IMR-90 (cell line): Measurements from ENCODE around the gene LIG1. TPM values are rescaled to one million over a fixed set of nuclear protein-coding genes. Genes with fewer than 3 reads are reported as not detected.

Experiments used
- ATAC-seq: fragments of 200-7000 bp; cut with Tn5 transposase; 2 replicates; pipeline ENCODE4 v1.9.1; 2020; ENCODE audit warnings: low read depth, mild to moderate bottlenecking, moderate library complexity
- BruUV-seq: library from RNA; stranded (reverse); fragments of 400-500 nt; replicated peaks from 2 replicates; lab custom pipeline; 2021; lab: Mats Ljungman, UMichigan
- CTCF ChIA-PET: fragments of 300-600 bp; formaldehyde crosslinking; extraction: SDS; loops from one replicate; lab custom pipeline; 2021; ENCODE audit warnings: antibody characterized with exemption; lab: Yijun Ruan, JAX
- POLR2A ChIA-PET: fragments of 300-600 bp; sonication (Branson Sonifier 250); formaldehyde crosslinking; loops from one replicate; lab custom pipeline; 2022; ENCODE audit warnings: antibody characterized with exemption; ENCODE audit not compliant: unreplicated experiment; lab: Charles Lee
- DNase-seq: peaks from one replicate; pipeline ENCODE4 v3.0.0; 2013
- H2AFZ ChIP-seq: replicated peaks from 2 replicates; pipeline ENCODE3; 2013; ENCODE audit warnings: low read length, mild to moderate bottlenecking; ENCODE audit not compliant: poor library complexity
- H2AK5ac ChIP-seq: 2 replicates; pipeline ENCODE4 v1.6.1; 2013; ENCODE audit warnings: low read depth, low read length, inconsistent platforms
- H2AK9ac ChIP-seq: replicated peaks from 2 replicates; pipeline ENCODE3; 2013; ENCODE audit warnings: mild to moderate bottlenecking, low read depth, low read length, moderate library complexity; ENCODE audit not compliant: poor library complexity
- H2BK120ac ChIP-seq: 2 replicates; pipeline ENCODE4 v1.6.1; 2013; ENCODE audit warnings: low read depth, low read length, inconsistent platforms
- H2BK15ac ChIP-seq: 3 replicates; pipeline ENCODE4 v1.6.1; 2013; ENCODE audit warnings: low read depth, low read length, inconsistent platforms
- H2BK20ac ChIP-seq: 2 replicates; pipeline ENCODE4 v1.6.1; 2013; ENCODE audit warnings: low read depth, mild to moderate bottlenecking, inconsistent platforms, low read length, moderate library complexity
- H2BK5ac ChIP-seq: 2 replicates; pipeline ENCODE4 v1.6.1; 2013; ENCODE audit warnings: mild to moderate bottlenecking, low read depth, low read length, inconsistent platforms; ENCODE audit not compliant: poor library complexity, severe bottlenecking
- H3K14ac ChIP-seq: replicated peaks from 2 replicates; pipeline ENCODE4 v1.6.1; 2013; ENCODE audit warnings: low read depth, low read length, inconsistent platforms
- H3K18ac ChIP-seq: 2 replicates; pipeline ENCODE4 v1.6.1; 2013; ENCODE audit warnings: low read depth, low read length, control low read depth
- H3K23ac ChIP-seq: 2 replicates; pipeline ENCODE4 v1.6.1; 2013; ENCODE audit warnings: low read depth, low read length, inconsistent platforms
- H3K27ac ChIP-seq: 2 replicates; pipeline ENCODE4 v1.5.1; 2013; ENCODE audit warnings: mild to moderate bottlenecking, control low read depth, low read length; ENCODE audit not compliant: insufficient read depth
- H3K27me3 ChIP-seq: 2 replicates; pipeline ENCODE4 v1.6.1; 2013; ENCODE audit warnings: low read length; ENCODE audit not compliant: control insufficient read depth, insufficient read depth
- H3K36me3 ChIP-seq: 2 replicates; pipeline ENCODE4 v1.6.1; 2013; ENCODE audit warnings: low read length, mixed read lengths; ENCODE audit not compliant: control insufficient read depth, insufficient read depth
- H3K4ac ChIP-seq: 2 replicates; pipeline ENCODE4 v1.6.1; 2013; ENCODE audit warnings: low read depth, low read length, inconsistent platforms
- H3K4me1 ChIP-seq: 2 replicates; pipeline ENCODE4 v1.6.1; 2013; ENCODE audit warnings: low read length, mixed read lengths; ENCODE audit not compliant: control insufficient read depth, insufficient read depth
- H3K4me2 ChIP-seq: 2 replicates; pipeline ENCODE4 v1.6.1; 2013; ENCODE audit warnings: low read depth, mild to moderate bottlenecking, control low read depth, low read length, moderate library complexity
- H3K4me3 ChIP-seq: 2 replicates; pipeline ENCODE4 v1.5.1; 2013; ENCODE audit warnings: low read depth, mild to moderate bottlenecking, control low read depth, low read length, moderate library complexity; ENCODE audit not compliant: insufficient read depth
- H3K56ac ChIP-seq: 2 replicates; pipeline ENCODE4 v1.6.1; 2013; ENCODE audit warnings: low read length, inconsistent platforms; ENCODE audit not compliant: insufficient read depth; ENCODE audit errors: extremely low read depth
- H3K79me1 ChIP-seq, 2 experiments: 2 replicates each; pipeline ENCODE4 v1.6.1; 2013; ENCODE audit warnings: low read length in 2 of 2, inconsistent platforms in 1 of 2, low read depth in 1 of 2
- H3K9ac ChIP-seq: 2 replicates; pipeline ENCODE4 v1.6.1; 2013; ENCODE audit warnings: low read depth, low read length, control low read depth
- H3K9me1 ChIP-seq: 2 replicates; pipeline ENCODE4 v1.6.1; 2013; ENCODE audit warnings: low read length, inconsistent platforms; ENCODE audit not compliant: insufficient read depth
- H3K9me3 ChIP-seq: 2 replicates; pipeline ENCODE4 v1.6.1; 2013; ENCODE audit warnings: low read length; ENCODE audit not compliant: control insufficient read depth, insufficient read depth
- H4K20me1 ChIP-seq: 2 replicates; pipeline ENCODE4 v1.6.1; 2013; ENCODE audit warnings: low read length, inconsistent platforms; ENCODE audit not compliant: insufficient read depth
- H4K5ac ChIP-seq: 2 replicates; pipeline ENCODE4 v1.6.1; 2013; ENCODE audit warnings: mild to moderate bottlenecking, low read depth, low read length, control low read depth
- H4K8ac ChIP-seq, 2 experiments: 2 replicates each; pipeline ENCODE4 v1.6.1; 2013; ENCODE audit warnings: low read depth in 2 of 2, low read length in 2 of 2, control low read depth in 1 of 2, inconsistent platforms in 1 of 2
- H4K91ac ChIP-seq: 2 replicates; pipeline ENCODE4 v1.6.1; 2013; ENCODE audit warnings: low read depth, low read length, inconsistent platforms; ENCODE audit not compliant: insufficient read depth
- BHLHE40 ChIP-seq: fragments of 150-350 bp; IDR thresholded peaks from 2 replicates; pipeline ENCODE4 v1.6.1; 2016; ENCODE audit warnings: mild to moderate bottlenecking, low read depth, low read length
- FOS ChIP-seq: fragments of 150-350 bp; IDR thresholded peaks from 2 replicates; pipeline ENCODE4 v1.6.1; 2016; ENCODE audit warnings: low read depth, low read length
- MAZ ChIP-seq: IDR thresholded peaks from 2 replicates; pipeline ENCODE4 v1.6.1; 2012; ENCODE audit warnings: low read depth, mild to moderate bottlenecking, low read length, improper control_type of control experiment, moderate library complexity, borderline replicate concordance
- MXI1 ChIP-seq: IDR thresholded peaks from 2 replicates; pipeline ENCODE4 v1.6.1; 2012; ENCODE audit warnings: low read depth, mild to moderate bottlenecking, low read length, moderate library complexity, borderline replicate concordance
- NFE2L2 ChIP-seq: fragments of 150-350 bp; IDR thresholded peaks from 2 replicates; pipeline ENCODE4 v1.6.1; 2016; ENCODE audit warnings: low read depth, mild to moderate bottlenecking, low read length
- RAD21 ChIP-seq: IDR thresholded peaks from 2 replicates; pipeline ENCODE4 v1.6.1; 2012; ENCODE audit warnings: low read length, improper control_type of control experiment
- RFX5 ChIP-seq: IDR thresholded peaks from 2 replicates; pipeline ENCODE4 v1.8.0; 2012; ENCODE audit warnings: low read depth, mild to moderate bottlenecking, low read length, moderate library complexity
- SMC3 ChIP-seq: fragments of 150-350 bp; IDR thresholded peaks from 2 replicates; pipeline ENCODE4 v1.6.1; 2016; ENCODE audit warnings: low read depth, mild to moderate bottlenecking, antibody characterized with exemption, low read length, moderate library complexity
- WGBS, 2 experiments: methylation state at CpG; one replicate each; pipeline versions ENCODE4 v1.1.5 to v1.1.7; 2013; ENCODE audit warnings: missing lambda C conversion rate in 2 of 2; ENCODE audit not compliant: insufficient read length in 1 of 2; ENCODE audit errors: extremely low coverage in 2 of 2; 5-methylcytosine and 5-hydroxymethylcytosine counted together
- dilution Hi-C: fragments of 300-500 bp; cut with HindIII; formaldehyde crosslinking; loops from one replicate; pipeline ENCODE4 v1.14.3; 2018; ENCODE audit warnings: low sequenced_read_pairs; ENCODE audit not compliant: unreplicated experiment
- in situ Hi-C: fragments of 300-500 bp; cut with MboI; formaldehyde crosslinking; loops from 3 replicates; pipeline ENCODE4 v1.14.3; 2019; ENCODE audit warnings: low sequenced_read_pairs, inconsistent platforms, mixed read lengths
- intact Hi-C: fragments of 100-400 bp; cut with micrococcal nuclease; formaldehyde crosslinking; loops from 2 replicates; pipeline ENCODE4 v1.10.0; 2022
- polyA plus RNA-seq, 3 experiments: library from polyadenylated mRNA; depleted of rRNA; stranded (reverse); fragments of >200 nt; gene quantifications; 2 replicates each; pipeline ENCODE4 v1.2.3, GENCODE V29; 2012; ENCODE audit warnings: low replicate concordance in 1 of 3
- total RNA-seq: library from RNA; depleted of rRNA; stranded (reverse); fragments of >200 nt; gene quantifications from 2 replicates; pipeline ENCODE4 v1.2.3, GENCODE V29; 2012
- TF ChIP-seq, protein P1 (sequence below): fragments of 150-350 bp; IDR thresholded peaks from 2 replicates; pipeline ENCODE4 v1.6.1; 2016; ENCODE audit warnings: low read depth, mild to moderate bottlenecking, low read length, moderate library complexity, borderline replicate concordance

Gene LIG1
- total and polyA plus RNA-seq, 2 of the 4 experiments (the other 2 are of a cell fraction) = 24.9 to 34.0 TPM

DNA sequence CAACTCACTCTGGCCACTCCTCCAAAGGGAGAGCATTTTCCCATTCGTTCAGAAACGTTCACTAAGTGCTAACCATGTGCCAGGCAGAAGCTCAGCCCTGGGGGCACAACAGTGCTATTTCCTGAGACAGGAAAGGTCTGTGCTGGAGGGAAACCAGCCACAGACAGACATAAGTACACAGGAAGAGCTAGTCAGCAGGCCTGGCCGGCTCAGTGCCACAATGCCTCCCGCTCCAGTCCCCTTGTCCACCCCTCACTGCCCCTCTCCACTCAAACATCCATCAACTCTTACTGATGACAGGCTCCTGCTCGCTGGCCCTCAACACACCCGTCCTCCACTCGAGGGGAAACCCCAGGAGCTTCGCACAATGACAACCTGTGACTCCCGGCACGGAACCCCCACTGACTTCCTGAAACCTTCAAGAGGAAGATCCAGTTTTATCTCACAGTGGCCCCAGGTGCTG lies 48.2 kb downstream of the LIG1 start:
- Histone ChIP-seq H4K20me1 (no peaks in the 10 kb centered on the region; the same call in 1 of the 2 replicates), H3K9ac (no peak overlapping the region), H4K91ac (no peak overlapping the region), H3K56ac (no peak overlapping the region), H2BK5ac (no peak overlapping the region), H3K27me3 (no peaks in the 10 kb centered on the region), H3K4me2 (no peak overlapping the region), H3K9me1 (peaks cover 2% of the 10 kb centered on the region; the same call in 1 of the 2 replicates), H3K14ac (no peak overlapping the region), H3K18ac (no peak overlapping the region), H4K8ac (no peak overlapping the region), H3K4me1 (no peaks in the 10 kb centered on the region), H4K5ac (no peak overlapping the region), H2AFZ (no peak overlapping the region), H2AK5ac (no peak overlapping the region), H2BK15ac (no peak overlapping the region), H3K27ac (no peak overlapping the region), H2BK120ac (no peak overlapping the region), H3K9me3 (no peaks in the 10 kb centered on the region), H2BK20ac (no peak overlapping the region), H3K79me1 (no peaks in the 10 kb centered on the region), H3K36me3 (peaks cover 9% of the 10 kb centered on the region), H3K23ac (no peak overlapping the region), H3K4me3 (no peak overlapping the region), H3K4ac (no peak overlapping the region), H2AK9ac (no peak overlapping the region)
- ATAC-seq = no peak
- dilution Hi-C loops (no loop called here), in situ Hi-C loops (no loop called here), intact Hi-C loops (no loop called here)
- POLR2A ChIA-PET = no interaction called here
- DNase-seq = no peak
- CTCF ChIA-PET = interaction anchor here (0.6 kb wide), 1 partner anchor 146 kb away, joined by 3 read pairs; no protein-coding TSS in a partner anchor
- WGBS, 2 experiments = 93% methylated on average over 8 of the region's 10 CpGs; no CpG with 5 or more reads in 1 of the 2 experiments
- TF ChIP-seq MAZ (no peak), BHLHE40 (no peak), FOS (no peak), RAD21 (no peak), SMC3 (no peak), RFX5 (no peak), MXI1 (no peak), NFE2L2 (no peak)
- TF ChIP-seq, protein P1, sequence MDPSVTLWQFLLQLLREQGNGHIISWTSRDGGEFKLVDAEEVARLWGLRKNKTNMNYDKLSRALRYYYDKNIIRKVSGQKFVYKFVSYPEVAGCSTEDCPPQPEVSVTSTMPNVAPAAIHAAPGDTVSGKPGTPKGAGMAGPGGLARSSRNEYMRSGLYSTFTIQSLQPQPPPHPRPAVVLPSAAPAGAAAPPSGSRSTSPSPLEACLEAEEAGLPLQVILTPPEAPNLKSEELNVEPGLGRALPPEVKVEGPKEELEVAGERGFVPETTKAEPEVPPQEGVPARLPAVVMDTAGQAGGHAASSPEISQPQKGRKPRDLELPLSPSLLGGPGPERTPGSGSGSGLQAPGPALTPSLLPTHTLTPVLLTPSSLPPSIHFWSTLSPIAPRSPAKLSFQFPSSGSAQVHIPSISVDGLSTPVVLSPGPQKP = no peak
- no TSS peak for BruUV-seq
